HEK293T (cell line): ENCODE results near the gene GRM5.
"Not testable (repeated sequence)": the region's sequence is repeated elsewhere in the genome, so short reads cannot be mapped to it uniquely, and the experiment has no call there.

ENCODE experiments used
- BHLHE40 ChIP-seq: fragments of 450-650 bp; IDR thresholded peaks from 2 replicates; pipeline ENCODE4 v1.6.1; 2016; ENCODE audit warnings: mild to moderate bottlenecking, moderate library complexity, borderline replicate concordance
- ELF4 ChIP-seq: fragments of 450-650 bp; IDR thresholded peaks from 2 replicates; pipeline ENCODE4 v1.6.1; 2017; ENCODE audit warnings: antibody characterized with exemption
- FOXA1 ChIP-seq: fragments of 450-650 bp; IDR thresholded peaks from 2 replicates; pipeline ENCODE4 v1.6.1; 2016; ENCODE audit warnings: mild to moderate bottlenecking
- HDGF ChIP-seq: fragments of 450-650 bp; IDR thresholded peaks from 2 replicates; pipeline ENCODE4 v1.6.1; 2017; ENCODE audit warnings: antibody characterized with exemption, borderline replicate concordance
- NFRKB ChIP-seq: fragments of 450-650 bp; IDR thresholded peaks from 2 replicates; pipeline ENCODE4 v1.6.1; 2016; ENCODE audit warnings: mild to moderate bottlenecking, moderate library complexity
- SP1 ChIP-seq: fragments of 450-650 bp; IDR thresholded peaks from 2 replicates; pipeline ENCODE4 v1.6.1; 2017
- SUZ12 ChIP-seq: fragments of 450-650 bp; IDR thresholded peaks from 2 replicates; pipeline ENCODE4 v1.6.1; 2016; ENCODE audit warnings: mild to moderate bottlenecking
- TARDBP ChIP-seq: fragments of 450-650 bp; IDR thresholded peaks from 2 replicates; pipeline ENCODE4 v1.6.1; 2016
- ZNF384 ChIP-seq: fragments of 450-650 bp; IDR thresholded peaks from 2 replicates; pipeline ENCODE4 v1.6.1; 2016
- TF ChIP-seq, protein P1 (sequence below): fragments of 450-650 bp; IDR thresholded peaks from 2 replicates; pipeline ENCODE4 v1.6.1; 2016

GRCh38 chr11:89097956-89098355, 32.2 kb upstream of the GRM5 start:
- TF ChIP-seq NFRKB, TARDBP, SP1, BHLHE40, FOXA1, SUZ12, HDGF, ZNF384, ELF4: not testable (repeated sequence)
- TF ChIP-seq, protein P1, sequence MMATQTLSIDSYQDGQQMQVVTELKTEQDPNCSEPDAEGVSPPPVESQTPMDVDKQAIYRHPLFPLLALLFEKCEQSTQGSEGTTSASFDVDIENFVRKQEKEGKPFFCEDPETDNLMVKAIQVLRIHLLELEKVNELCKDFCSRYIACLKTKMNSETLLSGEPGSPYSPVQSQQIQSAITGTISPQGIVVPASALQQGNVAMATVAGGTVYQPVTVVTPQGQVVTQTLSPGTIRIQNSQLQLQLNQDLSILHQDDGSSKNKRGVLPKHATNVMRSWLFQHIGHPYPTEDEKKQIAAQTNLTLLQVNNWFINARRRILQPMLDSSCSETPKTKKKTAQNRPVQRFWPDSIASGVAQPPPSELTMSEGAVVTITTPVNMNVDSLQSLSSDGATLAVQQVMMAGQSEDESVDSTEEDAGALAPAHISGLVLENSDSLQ, result not testable (repeated sequence)
